Epithelial cell of prostate (primary cell): ENCODE data around the gene WFDC1.

Experiments
- DNase-seq: peaks from one replicate; pipeline ENCODE4 v3.0.0-alpha.2; 2011; ENCODE audit warnings: low read depth, low spot score
- H3K27ac ChIP-seq: fragments of 450-650 bp; 2 replicates; pipeline ENCODE4 v1.5.1; 2017; ENCODE audit warnings: mild to moderate bottlenecking

WFDC1 gene

GRCh38 chr16:84271866-84272265 lies 22.8 kb upstream of the WFDC1 start:
- no peak for DNase-seq
- H3K27ac ChIP-seq, result no peak overlapping the region

GRCh38 chr16:84272740-84273320 lies 21.8 kb upstream of the WFDC1 start:
- no peak for DNase-seq
- no peak overlapping the region for H3K27ac ChIP-seq

- DNase-seq, result no peak
- no peak overlapping the region for H3K27ac ChIP-seq
These were observed 20.2 kb upstream of the WFDC1 start for GRCh38 chr16:84274515-84274914.

GRCh38 chr16:84275585-84276151 lies 19.0 kb upstream of the WFDC1 start:
- no peak for DNase-seq
- H3K27ac ChIP-seq, result no peak overlapping the region

GRCh38 chr16:84277244-84277823 lies 17.3 kb upstream of the WFDC1 start:
- no peak for DNase-seq

GRCh38 chr16:84278333-84278732 lies 16.3 kb upstream of the WFDC1 start:
- no peak overlapping the region for H3K27ac ChIP-seq
- DNase-seq, result no peak

More at GRCh38 chr16:84277244-84277823, 17.3 kb upstream of the WFDC1 start:
- no peak overlapping the region for H3K27ac ChIP-seq

GRCh38 chr16:84278968-84279367 lies 15.7 kb upstream of the WFDC1 start:
- H3K27ac ChIP-seq, result no peak overlapping the region
- no peak for DNase-seq

GRCh38 chr16:84279881-84280280 lies 14.8 kb upstream of the WFDC1 start:
- no peak overlapping the region for H3K27ac ChIP-seq
- DNase-seq, result no peak

GRCh38 chr16:84281074-84281473 lies 13.6 kb upstream of the WFDC1 start:
- DNase-seq, result no peak
- H3K27ac ChIP-seq, result no peak overlapping the region

- DNase-seq, result no peak
These were observed 12.1 kb upstream of the WFDC1 start for GRCh38 chr16:84282533-84282932.

GRCh38 chr16:84283314-84284153 lies 11.1 kb upstream of the WFDC1 start:
- no peak overlapping the region for H3K27ac ChIP-seq
- no peak for DNase-seq

More at GRCh38 chr16:84282533-84282932, 12.1 kb upstream of the WFDC1 start:
- H3K27ac ChIP-seq, result no peak overlapping the region

- H3K27ac ChIP-seq, result no peak overlapping the region
- no peak for DNase-seq
These were observed 10.4 kb upstream of the WFDC1 start for GRCh38 chr16:84284154-84284722.

GRCh38 chr16:84286578-84287240 lies 8.0 kb upstream of the WFDC1 start:
- no peak overlapping the region for H3K27ac ChIP-seq
- no peak for DNase-seq

- no peak overlapping the region for H3K27ac ChIP-seq
- DNase-seq, result no peak
These were observed 5.8 kb upstream of the WFDC1 start for GRCh38 chr16:84288902-84289301.

- no peak overlapping the region for H3K27ac ChIP-seq
- no peak for DNase-seq
These were observed 3.5 kb upstream of the WFDC1 start for GRCh38 chr16:84291226-84291625.

GRCh38 chr16:84292011-84292410 lies 2.7 kb upstream of the WFDC1 start:
- no peak overlapping the region for H3K27ac ChIP-seq
- DNase-seq, result no peak

GRCh38 chr16:84293406-84293805 lies 1.3 kb upstream of the WFDC1 start:
- H3K27ac ChIP-seq, result no peak overlapping the region
- no peak for DNase-seq

GRCh38 chr16:84294117-84294516 lies 561 bp upstream of the WFDC1 start:
- H3K27ac ChIP-seq, result no peak overlapping the region
- DNase-seq, result no peak

- H3K27ac ChIP-seq, result no peak overlapping the region
- no peak for DNase-seq
These were observed 654 bp downstream of the WFDC1 start for GRCh38 chr16:84295203-84295860.
